LHCN-M2 (cell line): ENCODE results near the gene S100P. TPM values are rescaled to one million over a fixed set of nuclear protein-coding genes. Genes with fewer than 3 reads are reported as not detected.
"Not testable (repeated sequence)": the region's sequence is repeated elsewhere in the genome, so short reads cannot be mapped to it uniquely, and the experiment has no call there.

Source experiments
- DNase-seq: peaks from one replicate; pipeline ENCODE4 v3.0.0-alpha.2; 2012; ENCODE audit warnings: low read depth
- total RNA-seq: library from RNA; depleted of rRNA; stranded (reverse); fragments of >200 nt; gene quantifications from 2 replicates; pipeline ENCODE4 v1.2.3, GENCODE V29; 2014

The S100P gene
- total RNA-seq, 1 experiment from 2014 or later, result not detected

- peak; percentile 15 for DNase-seq
These were observed 30.9 kb downstream of the S100P start for GRCh38 chr4:6724421-6725111.

- not testable (repeated sequence) for DNase-seq
These were observed 31.8 kb downstream of the S100P start for GRCh38 chr4:6725427-6725961.

DNA sequence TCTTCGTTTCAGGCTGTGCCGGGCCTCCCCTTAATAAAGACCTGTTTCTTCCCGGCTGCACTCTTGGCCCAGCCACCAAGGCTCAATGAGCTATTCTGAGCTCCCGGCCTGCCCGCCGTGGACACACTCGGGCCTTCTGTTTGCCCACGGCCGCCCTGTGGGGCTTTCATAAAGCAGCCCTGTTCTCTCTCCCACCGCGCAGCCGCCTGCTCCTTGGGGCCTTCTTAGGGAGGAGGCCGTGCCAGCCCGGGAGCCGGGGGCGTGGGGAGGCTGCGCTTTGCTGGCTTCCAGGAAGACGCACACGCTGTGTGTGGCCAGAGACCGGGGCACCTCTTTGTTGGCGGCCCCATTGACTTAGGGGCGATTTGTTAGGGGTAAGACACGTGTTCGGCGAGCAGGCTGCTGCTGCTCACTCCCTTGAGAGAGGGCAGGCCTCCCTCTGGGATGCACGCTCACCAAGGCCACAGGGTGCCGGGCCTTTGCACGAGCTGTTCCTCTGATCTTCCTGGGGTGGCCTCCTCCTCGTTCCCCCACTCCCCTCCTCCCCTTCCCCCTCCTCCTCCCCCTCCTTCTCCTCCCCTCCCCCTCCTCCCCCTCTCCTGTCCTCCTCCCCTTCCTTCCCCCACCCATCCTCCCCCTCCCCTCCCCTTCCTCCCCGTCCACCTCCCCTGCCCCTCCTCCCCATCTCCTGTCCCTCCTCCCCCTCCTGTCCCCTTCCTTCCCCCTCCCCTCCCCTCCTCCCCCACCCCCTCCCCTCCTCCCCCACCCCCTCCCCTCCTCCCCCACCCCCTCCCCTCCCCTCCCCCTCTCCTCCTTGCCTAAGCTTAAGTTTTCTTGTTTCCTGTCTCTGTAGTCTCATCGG, 33.6 kb downstream of the S100P start:
- no peak for DNase-seq

DNA sequence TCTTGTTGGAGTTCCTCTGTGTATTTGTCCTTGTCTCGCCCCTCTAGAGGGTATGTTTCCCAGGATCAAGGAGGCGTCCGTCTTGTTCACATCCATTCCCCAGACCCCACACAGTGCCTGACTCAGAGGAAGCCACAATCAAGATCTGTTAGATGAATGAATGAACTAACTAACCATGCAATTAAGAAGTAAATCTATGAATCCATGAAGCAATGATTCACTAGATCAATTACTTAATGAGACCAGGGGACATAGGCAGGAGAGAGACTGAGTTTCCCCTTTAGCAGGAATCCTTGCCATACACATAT, 34.2 kb downstream of the S100P start:
- DNase-seq, result no peak

- DNase-seq, result no peak
These were observed 34.8 kb downstream of the S100P start for GRCh38 chr4:6728320-6729029.

GRCh38 chr4:6730603-6731317, 37.1 kb downstream of the S100P start:
- no peak for DNase-seq

GRCh38 chr4:6731318-6731675, 37.6 kb downstream of the S100P start:
- no peak for DNase-seq

- no peak for DNase-seq
These were observed 38.1 kb downstream of the S100P start for GRCh38 chr4:6731780-6732179.

GRCh38 chr4:6732441-6733357, 39.0 kb downstream of the S100P start:
- DNase-seq, result peak; percentile 79

DNA sequence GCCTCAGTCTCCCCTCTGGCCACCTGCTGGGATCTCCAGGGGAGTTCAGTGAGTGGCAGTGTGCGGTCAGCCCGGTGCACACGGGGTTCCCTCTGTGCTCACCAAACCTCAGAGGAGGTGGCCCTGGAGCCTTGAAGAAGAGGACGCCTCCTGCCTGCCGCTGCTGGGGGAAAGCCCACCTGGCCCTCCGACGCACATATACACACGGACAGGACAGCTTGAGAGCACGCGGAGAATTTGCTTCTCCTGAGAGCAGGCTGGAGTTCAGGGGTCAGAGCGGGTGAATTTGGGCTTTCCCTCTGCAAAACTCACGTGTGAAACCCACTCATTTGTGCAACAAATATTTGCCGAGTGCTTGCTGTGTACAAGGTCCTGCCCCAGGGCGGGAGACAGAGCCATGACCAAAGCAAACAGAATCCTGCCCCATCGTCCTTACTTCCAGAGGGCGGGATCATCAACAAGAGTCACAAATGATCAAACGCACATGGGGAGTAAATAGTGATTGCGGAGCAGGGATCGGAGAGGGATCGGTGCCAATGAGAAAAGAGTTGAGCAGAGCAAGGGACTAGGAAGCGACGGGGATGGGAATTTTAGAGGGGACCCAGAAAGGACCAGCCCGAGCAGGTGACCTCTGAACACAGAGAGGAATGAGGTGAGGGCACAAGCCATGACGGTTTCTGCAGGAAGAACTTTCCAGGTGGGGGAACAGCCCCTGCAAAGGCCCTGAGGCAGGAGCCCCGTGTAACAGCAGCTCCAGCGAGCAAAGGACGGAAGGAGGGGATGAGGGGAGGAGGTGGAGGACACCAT, 39.9 kb downstream of the S100P start:
- DNase-seq, result no peak

GRCh38 chr4:6734165-6734786, 40.6 kb downstream of the S100P start:
- no peak for DNase-seq

GRCh38 chr4:6739920-6740319, 46.2 kb downstream of the S100P start:
- DNase-seq, result no peak

- DNase-seq, result no peak
These were observed 46.7 kb downstream of the S100P start for GRCh38 chr4:6740347-6740746.

- DNase-seq, result no peak
These were observed 48.8 kb downstream of the S100P start for GRCh38 chr4:6742507-6742906.

DNA sequence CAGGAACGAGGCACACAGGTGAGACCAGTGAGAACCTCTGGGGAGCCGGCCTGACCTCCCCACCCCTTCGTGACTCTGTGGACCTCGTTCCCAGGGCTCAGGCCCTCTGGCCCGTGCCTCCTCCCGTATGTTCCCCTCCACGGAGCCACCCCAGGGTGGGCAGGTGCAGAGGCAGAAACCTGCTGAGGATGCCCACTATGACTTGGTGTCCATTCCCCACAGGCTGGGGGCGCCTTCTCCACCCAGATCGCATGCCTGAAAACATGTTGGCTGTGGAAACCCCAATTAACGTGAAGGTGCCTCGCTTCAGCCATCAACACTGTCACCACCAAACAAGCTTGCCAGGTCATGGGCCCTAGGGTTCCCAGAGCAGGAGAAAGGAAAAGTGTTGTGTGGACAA, 49.3 kb downstream of the S100P start:
- DNase-seq, result no peak
